HepG2 (cell line): ENCODE results near the gene SOX8. TPM values are rescaled to one million over a fixed set of nuclear protein-coding genes. Genes with fewer than 3 reads are reported as not detected.

Experiments used
- ATAC-seq: fragments of 200-7000 bp; cut with Tn5 transposase; 3 replicates; pipeline ENCODE4 v1.9.1; 2020; ENCODE audit warnings: mild to moderate bottlenecking, moderate library complexity
- BruUV-seq: library from RNA; stranded (reverse); fragments of 400-500 nt; replicated peaks from 2 replicates; lab custom pipeline; 2021; lab: Mats Ljungman, UMichigan
- CTCF ChIA-PET: fragments of 300-600 bp; formaldehyde crosslinking; extraction: SDS; loops from one replicate; lab custom pipeline; 2021; ENCODE audit warnings: low total read pairs, inconsistent platforms, low intra/inter-chr PET ratio; lab: Yijun Ruan, JAX
- POLR2A ChIA-PET: fragments of 350-600 bp; sonication (Branson Sonifier 250); formaldehyde crosslinking; loops from one replicate; lab custom pipeline; 2020; ENCODE audit warnings: antibody characterized with exemption, inconsistent platforms; lab: Yijun Ruan, JAX
- DNase-seq: peaks from one replicate; pipeline ENCODE4 v3.0.0-alpha.2; 2015; ENCODE audit warnings: low spot score
- FAIRE-seq: peaks from 3 replicates; lab custom pipeline; 2011; peaks lifted over from hg19 to GRCh38; lab: Jason Lieb, UNC
- H2AFZ ChIP-seq: one replicate; pipeline ENCODE4 v1.6.1; 2011; ENCODE audit warnings: low read length, inconsistent platforms
- H3K27ac ChIP-seq: fragments of 300-600 bp; 3 replicates; pipeline ENCODE4 v1.8.0; 2011; ENCODE audit warnings: mixed run types, mild to moderate bottlenecking, mixed read lengths, low read length, inconsistent platforms; ENCODE audit not compliant: insufficient read depth; ENCODE audit errors: extremely low read length
- H3K27me3 ChIP-seq, 2 experiments: fragments of 200-600 bp in 1 of 2; 2 replicates in 1 of 2; 3 replicates in 1 of 2; pipeline versions ENCODE4 v1.6.0 to v1.8.0; 2011; ENCODE audit warnings: low read length in 2 of 2, mild to moderate bottlenecking in 2 of 2, moderate library complexity in 2 of 2, inconsistent platforms in 1 of 2; ENCODE audit not compliant: insufficient read depth in 2 of 2, control insufficient read depth in 1 of 2
- H3K36me3 ChIP-seq, 2 experiments: fragments of 200-600 bp in 1 of 2; replicated peaks in 1 of 2; 2 replicates in 1 of 2; 3 replicates in 1 of 2; pipeline versions ENCODE4 v1.5.1 to v1.8.0; 2011; ENCODE audit warnings: low read length in 2 of 2, inconsistent platforms in 1 of 2; ENCODE audit not compliant: insufficient read depth in 2 of 2, control insufficient read depth in 1 of 2
- H3K4me1 ChIP-seq: 2 replicates; pipeline ENCODE4 v1.5.1; 2012; ENCODE audit warnings: low read length, inconsistent platforms; ENCODE audit not compliant: insufficient read depth
- H3K4me2 ChIP-seq: 2 replicates; pipeline ENCODE4 v1.6.0; 2011; ENCODE audit warnings: low read depth, low read length, inconsistent platforms
- H3K4me3 ChIP-seq, 3 experiments: fragments of 200-600 bp in 1 of 3; sonication (generic), shearing (Covaris generic) in 1 of 3; replicated peaks in 1 of 3; 2 replicates each; pipeline ENCODE4 v1.5.1; 2011 to 2016; ENCODE audit warnings: low read length in 3 of 3, inconsistent platforms in 2 of 3, low read depth in 2 of 3, mild to moderate bottlenecking in 2 of 3, control low read depth in 1 of 3, mixed read lengths in 1 of 3; ENCODE audit not compliant: insufficient read depth in 1 of 3
- H3K79me2 ChIP-seq: one replicate; pipeline ENCODE4 v1.6.1; 2011; ENCODE audit warnings: low read length, inconsistent platforms; ENCODE audit not compliant: insufficient read depth
- H3K9ac ChIP-seq: 2 replicates; pipeline ENCODE4 v1.6.0; 2011; ENCODE audit warnings: mild to moderate bottlenecking, low read depth, low read length, inconsistent platforms; ENCODE audit not compliant: insufficient read depth
- H3K9me3 ChIP-seq: 2 replicates; pipeline ENCODE4 v1.5.1; 2012; ENCODE audit warnings: mild to moderate bottlenecking, low read length
- H4K20me1 ChIP-seq: 2 replicates; pipeline ENCODE4 v1.6.0; 2011; ENCODE audit warnings: inconsistent platforms, mild to moderate bottlenecking, low read length, moderate library complexity; ENCODE audit not compliant: insufficient read depth
- CHD2 ChIP-seq: IDR thresholded peaks from 2 replicates; pipeline ENCODE4 v1.6.1; 2011; ENCODE audit warnings: low read depth, low read length, improper control_type of control experiment
- HNRNPK ChIP-seq: fragments of 200-400 bp; formaldehyde crosslinking; IDR thresholded peaks from 2 replicates; pipeline ENCODE4 v1.6.1; 2018; ENCODE audit warnings: low read length, low read depth, moderate library complexity, mild to moderate bottlenecking; ENCODE audit not compliant: poor library complexity, severe bottlenecking
- HNRNPLL ChIP-seq: fragments of 200-400 bp; formaldehyde crosslinking; IDR thresholded peaks from 2 replicates; pipeline ENCODE4 v1.6.1; 2017; ENCODE audit warnings: mild to moderate bottlenecking, low read depth, low read length; ENCODE audit not compliant: poor library complexity, severe bottlenecking
- HOXA7 ChIP-seq: sonication (generic); formaldehyde crosslinking; IDR thresholded peaks from 2 replicates; pipeline ENCODE4 v1.8.1; 2022; ENCODE audit warnings: mild to moderate bottlenecking, missing genetic modification reagents, moderate library complexity
- NAIF1 ChIP-seq: sonication (generic); formaldehyde crosslinking; IDR thresholded peaks from 2 replicates; pipeline ENCODE4 v1.5.0; 2020; ENCODE audit warnings: mild to moderate bottlenecking, missing genetic modification reagents, borderline replicate concordance
- SMARCE1 ChIP-seq: fragments of 450-650 bp; IDR thresholded peaks from 2 replicates; pipeline ENCODE4 v1.6.1; 2017; ENCODE audit warnings: borderline replicate concordance
- ZC3H13 ChIP-seq: sonication (generic); formaldehyde crosslinking; IDR thresholded peaks from 2 replicates; pipeline ENCODE4 v1.8.1; 2023; ENCODE audit warnings: mild to moderate bottlenecking, missing genetic modification reagents, moderate library complexity
- ZFP1 ChIP-seq: IDR thresholded peaks from 2 replicates; pipeline ENCODE4 v1.6.1; 2016
- ZNF510 ChIP-seq: sonication (generic); formaldehyde crosslinking; IDR thresholded peaks from 2 replicates; pipeline ENCODE4 v1.4.0; 2020; ENCODE audit warnings: low read depth, mild to moderate bottlenecking, missing genetic modification reagents
- whole genome bisulfite sequencing: methylation state at CpG from one replicate; pipeline ENCODE4 v1.1.6; 2017; ENCODE audit warnings: low lambda C conversion rate; 5-methylcytosine and 5-hydroxymethylcytosine counted together
- in situ Hi-C: cut with HindIII; loops from 2 replicates; pipeline ENCODE4 v1.10.0; 2017; ENCODE audit warnings: low pct_unique_long_range_greater_than_20kb; ENCODE audit not compliant: extremely low pct_ligation_motif_present
- intact Hi-C: fragments of 100-400 bp; cut with micrococcal nuclease; formaldehyde crosslinking; loops from one replicate; pipeline ENCODE4 v1.10.0; 2022; ENCODE audit not compliant: unreplicated experiment
- polyA plus RNA-seq, 8 experiments: library from polyadenylated mRNA; depleted of rRNA in 3 of 8; stranded (reverse) in 7 of 8; unstranded in 1 of 8; fragments of >200 nt; fragmentation: Illumina TruSeq in 4 of 8; extraction: Trizol in 4 of 8; gene quantifications; 2 replicates each; pipeline versions ENCODE4 v1.2.1 to v1.2.3, GENCODE V29; 2011 to 2016; ENCODE audit warnings: low read depth in 4 of 8, missing spikeins in 1 of 8, mixed read lengths in 1 of 8; ENCODE audit not compliant: insufficient read depth in 1 of 8
- total RNA-seq, 5 experiments: library from RNA; depleted of rRNA; stranded (reverse); fragments of >200 nt; fragmentation: Illumina TruSeq; extraction: Trizol; gene quantifications; 2 replicates each; pipeline ENCODE4 v1.2.3, GENCODE V29; 2016; ENCODE audit warnings: low read depth in 1 of 5
- TF ChIP-seq, protein P1 (sequence below): sonication (generic); formaldehyde crosslinking; IDR thresholded peaks from 2 replicates; pipeline ENCODE4 v1.5.0; 2020; ENCODE audit warnings: missing genetic modification reagents
- TF ChIP-seq, protein P2 (sequence below): sonication (generic); formaldehyde crosslinking; conservative IDR thresholded peaks from 2 replicates; pipeline ENCODE4 v1.4.0; 2020; ENCODE audit warnings: missing genetic modification reagents
- TF ChIP-seq, protein P3 (sequence below), 2 experiments: sonication (generic) in 1 of 2; formaldehyde crosslinking in 1 of 2; IDR thresholded peaks; 2 replicates each; pipeline versions ENCODE4 v1.6.1 to v1.9.0; 2014 to 2022; ENCODE audit warnings: antibody characterized with exemption in 1 of 2, borderline replicate concordance in 1 of 2, inconsistent platforms in 1 of 2, low read depth in 1 of 2, missing genetic modification reagents in 1 of 2

SOX8 gene
- total and polyA plus RNA-seq, 2 of the 13 experiments (the other 11 are each of a cell fraction or from before 2014, with no cell fraction given), result 0.20 to 0.28 TPM

DNA sequence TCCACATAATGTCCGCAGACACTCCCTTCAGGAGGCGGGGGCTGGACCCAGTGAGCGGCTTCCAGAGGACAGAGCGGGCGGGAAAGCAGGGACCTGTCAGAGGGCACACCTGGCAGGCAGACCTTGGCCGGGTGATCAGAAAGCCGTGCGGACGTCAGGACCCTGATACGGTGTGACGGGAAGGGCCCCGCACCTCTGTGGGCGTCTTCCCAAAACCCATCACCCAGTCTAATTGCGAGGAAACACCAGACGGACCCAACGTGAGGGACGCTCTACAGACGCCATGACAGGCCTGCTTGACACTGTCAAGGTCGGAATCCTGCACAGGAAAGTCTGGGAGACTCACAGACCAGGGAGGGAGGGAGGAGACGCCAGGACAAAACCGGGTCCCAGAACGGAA is 19.2 kb upstream of the SOX8 start (continued):
- TF ChIP-seq NAIF1 (CRISPR knock-in tag) (no peak), HNRNPK (no peak)

DNA sequence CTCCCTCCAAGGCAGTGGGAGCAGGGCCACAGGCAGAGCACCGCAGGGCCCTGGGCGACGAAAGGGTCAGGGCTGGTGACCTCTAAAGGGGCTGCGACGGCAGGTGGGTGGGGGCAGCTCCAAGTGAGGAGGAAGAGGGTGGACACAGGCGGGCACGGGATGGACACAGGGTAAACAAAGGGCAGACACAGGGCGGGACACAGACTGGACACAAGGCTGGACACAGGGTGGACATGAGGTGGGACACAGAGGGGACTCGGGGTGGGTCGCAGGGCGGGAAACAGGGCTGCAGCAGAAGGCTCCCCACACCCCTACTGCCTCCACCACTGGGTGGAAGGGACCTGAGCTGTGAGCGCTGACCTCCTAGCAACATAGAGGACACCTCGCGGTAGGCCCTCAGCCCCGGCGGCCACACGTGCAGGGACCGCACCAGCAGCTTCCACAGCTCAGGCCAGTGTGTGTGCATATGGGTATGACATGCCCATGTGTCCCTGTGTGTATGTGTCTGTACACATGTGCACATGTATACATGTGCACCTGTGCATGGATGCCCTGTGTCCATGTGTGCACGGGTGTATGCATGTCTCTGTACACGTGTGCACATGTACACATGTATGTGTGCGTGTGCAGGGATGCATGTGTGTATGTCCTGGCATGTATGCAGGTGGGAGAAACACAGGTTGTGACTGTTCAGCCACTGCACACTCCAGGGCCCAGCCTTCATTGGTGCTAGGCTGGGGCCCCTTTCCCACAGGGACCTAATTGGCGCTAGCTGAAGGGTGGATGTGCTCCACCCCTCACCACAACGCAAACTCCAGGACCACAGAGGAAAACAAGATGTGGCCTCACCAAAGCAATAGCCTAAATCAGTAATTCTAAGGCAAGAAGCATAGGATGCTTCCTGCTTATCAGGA is 18.4 kb upstream of the SOX8 start:
- no peaks in the 10 kb centered on the region for H3K27me3 ChIP-seq
- no peak overlapping the region for H3K27ac ChIP-seq
- no peaks in the 10 kb centered on the region for H3K9me3 ChIP-seq
- CTCF ChIA-PET, result no interaction called here
- no peak overlapping the region for H3K4me3 ChIP-seq
- BruUV-seq, result no TSS peak
- 90% methylated on average over 20 of the region's 23 CpGs for WGBS
- no peak; the same call in 1 of the 3 replicates for ATAC-seq
- H3K4me1 ChIP-seq, result no peaks in the 10 kb centered on the region
- no peak overlapping the region for H2AFZ ChIP-seq
- no peak overlapping the region for H3K4me2 ChIP-seq
- no peak overlapping the region for H3K9ac ChIP-seq
- intact Hi-C loops (no loop called here), in situ Hi-C loops (no loop called here)
- POLR2A ChIA-PET, result no interaction called here
- H3K79me2 ChIP-seq, result no peaks in the 10 kb centered on the region
- FAIRE-seq, result no peak
- 0 out of 5 replicates have a peak, but pooled peaks cover 0 to 1% of the 10 kb centered on the region in 2 experiments for H3K36me3 ChIP-seq
- H4K20me1 ChIP-seq, result no peaks in the 10 kb centered on the region
- DNase-seq, result no peak
- TF ChIP-seq SMARCE1 (no peak), HOXA7 (CRISPR knock-in tag) (no peak), ZNF510 (CRISPR knock-in tag) (no peak), HNRNPLL (peak; percentile 44), ZC3H13 (CRISPR knock-in tag) (0 out of 2 replicates have a peak, but pooled peaks have one; percentile 19), ZFP1 (CRISPR knock-in tag) (no peak), CHD2 (no peak)
- TF ChIP-seq, protein P1, sequence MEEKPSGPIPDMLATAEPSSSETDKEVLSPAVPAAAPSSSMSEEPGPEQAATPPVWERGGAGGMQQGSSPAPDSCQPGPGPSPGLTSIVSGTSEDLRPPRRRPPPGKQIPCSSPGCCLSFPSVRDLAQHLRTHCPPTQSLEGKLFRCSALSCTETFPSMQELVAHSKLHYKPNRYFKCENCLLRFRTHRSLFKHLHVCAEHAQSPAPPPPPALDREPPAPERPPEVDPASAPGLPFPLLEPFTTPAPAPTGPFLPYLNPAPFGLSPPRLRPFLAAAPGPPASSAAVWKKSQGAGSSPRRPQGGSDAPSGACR, result no peak
- TF ChIP-seq, protein P2, sequence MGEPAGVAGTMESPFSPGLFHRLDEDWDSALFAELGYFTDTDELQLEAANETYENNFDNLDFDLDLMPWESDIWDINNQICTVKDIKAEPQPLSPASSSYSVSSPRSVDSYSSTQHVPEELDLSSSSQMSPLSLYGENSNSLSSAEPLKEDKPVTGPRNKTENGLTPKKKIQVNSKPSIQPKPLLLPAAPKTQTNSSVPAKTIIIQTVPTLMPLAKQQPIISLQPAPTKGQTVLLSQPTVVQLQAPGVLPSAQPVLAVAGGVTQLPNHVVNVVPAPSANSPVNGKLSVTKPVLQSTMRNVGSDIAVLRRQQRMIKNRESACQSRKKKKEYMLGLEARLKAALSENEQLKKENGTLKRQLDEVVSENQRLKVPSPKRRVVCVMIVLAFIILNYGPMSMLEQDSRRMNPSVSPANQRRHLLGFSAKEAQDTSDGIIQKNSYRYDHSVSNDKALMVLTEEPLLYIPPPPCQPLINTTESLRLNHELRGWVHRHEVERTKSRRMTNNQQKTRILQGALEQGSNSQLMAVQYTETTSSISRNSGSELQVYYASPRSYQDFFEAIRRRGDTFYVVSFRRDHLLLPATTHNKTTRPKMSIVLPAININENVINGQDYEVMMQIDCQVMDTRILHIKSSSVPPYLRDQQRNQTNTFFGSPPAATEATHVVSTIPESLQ (CRISPR knock-in tag), result no peak
- TF ChIP-seq, protein P3, sequence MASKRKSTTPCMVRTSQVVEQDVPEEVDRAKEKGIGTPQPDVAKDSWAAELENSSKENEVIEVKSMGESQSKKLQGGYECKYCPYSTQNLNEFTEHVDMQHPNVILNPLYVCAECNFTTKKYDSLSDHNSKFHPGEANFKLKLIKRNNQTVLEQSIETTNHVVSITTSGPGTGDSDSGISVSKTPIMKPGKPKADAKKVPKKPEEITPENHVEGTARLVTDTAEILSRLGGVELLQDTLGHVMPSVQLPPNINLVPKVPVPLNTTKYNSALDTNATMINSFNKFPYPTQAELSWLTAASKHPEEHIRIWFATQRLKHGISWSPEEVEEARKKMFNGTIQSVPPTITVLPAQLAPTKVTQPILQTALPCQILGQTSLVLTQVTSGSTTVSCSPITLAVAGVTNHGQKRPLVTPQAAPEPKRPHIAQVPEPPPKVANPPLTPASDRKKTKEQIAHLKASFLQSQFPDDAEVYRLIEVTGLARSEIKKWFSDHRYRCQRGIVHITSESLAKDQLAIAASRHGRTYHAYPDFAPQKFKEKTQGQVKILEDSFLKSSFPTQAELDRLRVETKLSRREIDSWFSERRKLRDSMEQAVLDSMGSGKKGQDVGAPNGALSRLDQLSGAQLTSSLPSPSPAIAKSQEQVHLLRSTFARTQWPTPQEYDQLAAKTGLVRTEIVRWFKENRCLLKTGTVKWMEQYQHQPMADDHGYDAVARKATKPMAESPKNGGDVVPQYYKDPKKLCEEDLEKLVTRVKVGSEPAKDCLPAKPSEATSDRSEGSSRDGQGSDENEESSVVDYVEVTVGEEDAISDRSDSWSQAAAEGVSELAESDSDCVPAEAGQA (IDR thresholded peaks at IDR 0.05; ENCODE audit: low read depth), result no peak
- TF ChIP-seq, protein P3 (CRISPR knock-in tag; IDR thresholded peaks at IDR 0.05; ENCODE audit: borderline replicate concordance), result no peak
